ENCODE results near the gene SLC48A1.
"Not testable (repeated sequence)": the region's sequence is repeated elsewhere in the genome, so short reads cannot be mapped to it uniquely, and the experiment has no call there.

The SLC48A1 gene

DNA sequence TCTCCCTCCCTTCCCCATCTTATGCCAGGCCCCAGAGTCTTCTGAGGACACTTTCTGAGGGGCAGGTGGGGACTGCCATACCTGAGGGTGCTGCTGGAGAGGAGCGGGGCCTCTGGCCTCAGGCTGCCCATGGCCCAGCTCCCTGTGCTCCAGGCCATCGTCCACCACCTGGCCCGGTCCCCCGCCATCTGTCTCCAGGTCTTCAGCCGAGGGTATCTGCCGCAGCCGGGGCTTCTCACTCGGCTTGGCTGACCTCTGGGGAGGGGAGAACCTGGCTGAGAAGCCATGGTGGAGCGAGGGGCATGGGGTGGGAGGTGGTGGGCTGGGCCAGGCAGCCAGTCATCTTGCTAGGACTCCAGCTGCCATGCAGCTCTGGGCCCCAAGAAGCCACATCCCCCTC, 21.6 kb downstream of the SLC48A1 start:
- no peak for DNase-seq

DNA sequence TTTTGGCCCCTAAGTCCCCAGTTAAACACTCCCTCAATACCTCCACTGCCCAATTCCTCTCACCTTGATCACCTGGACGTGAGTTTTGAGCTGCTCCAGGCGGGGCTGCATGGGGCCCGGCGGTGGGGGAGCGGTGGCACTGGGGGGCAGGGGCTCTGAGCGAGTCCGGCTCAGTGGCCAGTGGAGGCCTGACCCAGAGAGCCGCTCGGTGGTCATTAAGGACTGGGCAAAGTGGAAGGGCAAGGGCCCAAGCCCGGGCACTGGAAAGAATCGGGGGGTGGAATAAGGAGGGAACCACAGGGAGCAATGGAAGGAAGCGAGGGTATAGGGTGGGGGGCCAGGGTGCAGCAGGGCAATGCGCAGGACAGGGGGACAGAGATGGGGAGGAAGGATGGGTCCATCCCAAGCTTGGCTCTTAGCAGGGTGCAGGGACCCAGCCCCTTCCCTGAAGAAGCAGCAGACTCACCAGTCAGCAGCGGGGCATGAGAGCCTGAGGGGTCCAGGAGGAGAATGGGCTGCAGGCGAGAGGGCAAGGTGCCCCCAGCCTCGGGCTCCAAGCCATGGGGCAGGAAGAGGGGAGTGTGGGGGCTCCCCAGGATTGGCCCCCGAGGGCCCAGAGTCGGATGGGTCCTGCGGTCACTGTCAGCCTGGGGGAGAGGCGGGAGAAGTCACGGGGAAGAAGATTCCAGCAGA, 22.2 kb downstream of the SLC48A1 start:
- DNase-seq = no peak

- no peak for DNase-seq
These were observed 22.9 kb downstream of the SLC48A1 start for GRCh38 chr12:47795814-47796411.

DNA sequence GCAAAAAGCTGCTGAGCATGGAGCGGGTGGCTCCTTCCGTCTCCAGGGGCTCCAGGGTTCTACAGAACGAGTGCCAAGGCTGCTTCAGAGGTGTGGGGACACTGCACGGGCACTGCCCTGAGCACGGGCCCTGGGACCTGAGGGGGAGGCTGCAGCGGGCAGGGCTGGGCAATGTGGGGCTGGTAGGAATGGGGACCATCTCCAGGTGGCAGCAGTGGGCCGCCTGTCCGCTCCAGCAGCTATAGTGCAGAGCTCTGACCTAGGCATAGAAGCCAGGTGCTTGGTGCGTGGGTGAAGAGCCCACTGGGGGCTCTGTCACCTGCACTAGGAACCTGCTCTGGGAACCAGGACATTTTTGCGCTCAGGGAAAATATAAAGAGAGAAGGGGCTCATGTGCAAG, 24.4 kb downstream of the SLC48A1 start:
- no peak for DNase-seq

DNA sequence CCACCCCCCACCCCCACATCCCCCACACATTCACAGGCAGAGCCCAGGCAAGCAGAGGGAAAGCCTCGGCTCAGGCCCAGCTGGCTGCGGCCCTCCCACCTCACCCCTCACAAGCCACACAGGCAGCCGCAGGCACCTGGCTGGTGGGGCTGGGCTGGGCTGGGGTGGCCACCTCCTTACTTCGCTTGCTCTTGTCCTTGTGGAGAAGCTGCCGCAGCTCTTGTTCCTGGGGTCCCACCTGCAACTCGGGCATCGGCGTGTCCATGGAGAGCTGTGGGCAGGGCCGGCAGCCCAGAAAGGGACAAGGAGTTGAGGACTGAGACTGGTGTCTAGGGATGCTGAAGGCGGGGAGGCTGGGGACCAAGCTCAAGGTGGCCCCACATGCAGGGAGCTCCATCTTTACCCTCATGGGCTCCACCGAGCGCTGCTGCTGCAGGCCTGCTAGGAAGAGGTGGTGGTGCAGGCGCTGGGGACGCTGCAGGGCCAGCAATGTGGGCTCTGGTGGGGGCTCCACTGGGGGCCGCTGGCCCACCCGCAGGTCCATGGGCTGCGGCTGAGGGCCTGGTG, 25.4 kb downstream of the SLC48A1 start:
- DNase-seq = no peak

- no peak for DNase-seq
These were observed 26.4 kb downstream of the SLC48A1 start for GRCh38 chr12:47799357-47799955.

- DNase-seq = no peak
These were observed 27.5 kb downstream of the SLC48A1 start for GRCh38 chr12:47800582-47800981.

DNA sequence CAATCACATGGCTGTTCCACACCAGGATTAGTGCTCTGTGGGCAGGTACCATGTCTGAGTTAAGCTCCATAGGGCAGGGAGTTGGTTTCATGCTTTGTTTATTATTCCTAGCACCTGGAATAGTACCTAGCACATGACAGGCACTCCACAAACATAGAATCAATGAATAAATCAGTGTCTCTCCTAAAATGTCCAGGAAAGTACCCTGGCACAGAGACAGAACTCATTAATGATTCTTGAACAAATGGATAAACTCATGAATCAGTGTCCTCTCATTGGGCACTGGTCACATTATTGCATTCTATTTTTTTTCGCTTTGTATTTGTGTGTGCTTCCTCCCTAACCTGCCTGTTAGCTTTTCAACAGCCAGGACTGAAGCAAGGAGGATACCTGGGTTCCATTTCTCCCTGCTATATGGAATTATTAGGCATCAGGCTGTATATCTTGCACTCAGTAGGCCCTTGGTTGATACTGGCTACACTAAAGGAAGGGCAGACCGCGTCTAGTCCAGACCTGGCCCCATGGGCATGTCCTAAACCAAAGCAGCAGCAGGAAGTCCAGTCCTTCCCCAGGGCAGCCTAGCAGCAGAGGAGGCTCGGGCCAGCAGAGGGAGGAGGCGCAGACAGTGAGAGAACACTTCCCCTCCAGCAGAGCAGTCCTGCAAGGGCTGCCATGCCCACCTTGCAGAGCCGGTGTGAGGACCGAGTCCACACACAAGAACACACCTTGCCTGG, 28.3 kb downstream of the SLC48A1 start:
- no peak for DNase-seq

GRCh38 chr12:47801904-47802246, 28.8 kb downstream of the SLC48A1 start:
- no peak for DNase-seq

DNA sequence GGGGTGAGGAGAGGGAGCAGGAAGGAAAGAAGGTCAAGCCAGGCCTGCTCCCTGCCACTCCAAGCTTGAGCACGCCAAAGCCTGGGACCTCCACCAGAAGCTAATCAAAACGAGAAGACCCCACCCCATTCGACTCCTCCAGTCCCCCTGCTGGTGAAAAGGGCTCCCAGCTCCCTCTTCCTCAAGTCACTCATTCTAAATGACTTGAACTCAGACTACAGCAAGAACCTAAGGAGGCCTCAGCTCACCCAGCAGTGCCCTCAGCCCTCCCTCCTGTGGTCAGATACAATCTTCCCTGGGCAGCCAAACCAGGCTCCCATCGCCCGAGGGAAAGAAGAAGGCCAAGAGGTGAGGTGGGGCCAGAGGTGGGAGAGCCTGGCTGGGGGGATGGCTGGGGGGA, 29.3 kb downstream of the SLC48A1 start:
- DNase-seq = no peak

- DNase-seq = no peak
These were observed 30.3 kb downstream of the SLC48A1 start for GRCh38 chr12:47803191-47803875.

- DNase-seq = no peak
These were observed 31.1 kb downstream of the SLC48A1 start for GRCh38 chr12:47804171-47804570.

GRCh38 chr12:47805417-47805816, 32.4 kb downstream of the SLC48A1 start:
- no peak for DNase-seq

- DNase-seq = no peak
These were observed 34.3 kb downstream of the SLC48A1 start for GRCh38 chr12:47807338-47807737.

GRCh38 chr12:47808050-47808449, 35.0 kb downstream of the SLC48A1 start:
- DNase-seq = peak; percentile 40

- no peak for DNase-seq
These were observed 35.7 kb downstream of the SLC48A1 start for GRCh38 chr12:47808574-47809365.

GRCh38 chr12:47809518-47809917, 36.5 kb downstream of the SLC48A1 start:
- DNase-seq = not testable (repeated sequence)

- no peak for DNase-seq
These were observed 38.0 kb downstream of the SLC48A1 start for GRCh38 chr12:47811072-47811396.

DNA sequence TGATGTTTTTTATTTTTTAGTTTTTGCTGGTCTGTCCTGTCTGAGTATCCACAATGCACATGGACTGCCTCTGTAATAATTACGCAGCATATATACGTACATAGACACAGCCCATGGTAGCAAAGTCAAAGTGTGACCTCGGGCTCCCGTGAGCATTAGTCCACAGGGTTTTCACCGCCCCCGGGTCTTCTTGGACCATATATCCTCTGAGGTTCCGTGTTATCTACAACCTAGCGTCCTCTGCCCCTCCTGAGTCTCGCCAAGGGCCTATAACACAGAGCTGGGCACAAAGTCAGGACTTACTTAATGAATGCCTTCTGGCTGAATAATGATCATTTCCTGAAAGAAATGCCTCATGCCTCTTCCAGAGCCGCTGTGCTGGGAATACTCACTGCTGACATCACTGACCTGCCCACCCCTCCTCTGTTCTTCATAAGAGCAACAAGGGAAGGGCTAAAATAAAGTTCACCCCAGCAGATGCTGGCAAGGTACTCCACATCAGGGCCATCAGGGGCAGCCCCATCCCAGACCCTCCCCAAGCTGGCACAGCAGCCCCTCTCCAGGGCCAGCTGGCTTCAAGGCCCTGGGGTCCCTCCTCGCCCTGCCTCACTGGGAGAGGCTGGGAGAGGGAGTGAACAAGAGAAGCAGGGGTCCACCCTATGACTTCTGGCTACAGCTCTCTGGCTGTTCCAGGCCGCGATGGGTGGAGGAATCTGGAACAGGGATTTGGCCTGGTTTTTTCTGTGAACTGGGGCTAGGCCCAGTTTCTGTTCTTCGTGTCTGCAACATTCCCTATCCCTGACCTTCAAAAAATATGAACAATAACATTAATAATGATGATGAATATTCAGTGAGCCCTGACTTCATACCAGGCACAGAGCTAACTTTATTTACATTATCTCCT, 38.8 kb downstream of the SLC48A1 start:
- DNase-seq = peak; percentile 82

DNA sequence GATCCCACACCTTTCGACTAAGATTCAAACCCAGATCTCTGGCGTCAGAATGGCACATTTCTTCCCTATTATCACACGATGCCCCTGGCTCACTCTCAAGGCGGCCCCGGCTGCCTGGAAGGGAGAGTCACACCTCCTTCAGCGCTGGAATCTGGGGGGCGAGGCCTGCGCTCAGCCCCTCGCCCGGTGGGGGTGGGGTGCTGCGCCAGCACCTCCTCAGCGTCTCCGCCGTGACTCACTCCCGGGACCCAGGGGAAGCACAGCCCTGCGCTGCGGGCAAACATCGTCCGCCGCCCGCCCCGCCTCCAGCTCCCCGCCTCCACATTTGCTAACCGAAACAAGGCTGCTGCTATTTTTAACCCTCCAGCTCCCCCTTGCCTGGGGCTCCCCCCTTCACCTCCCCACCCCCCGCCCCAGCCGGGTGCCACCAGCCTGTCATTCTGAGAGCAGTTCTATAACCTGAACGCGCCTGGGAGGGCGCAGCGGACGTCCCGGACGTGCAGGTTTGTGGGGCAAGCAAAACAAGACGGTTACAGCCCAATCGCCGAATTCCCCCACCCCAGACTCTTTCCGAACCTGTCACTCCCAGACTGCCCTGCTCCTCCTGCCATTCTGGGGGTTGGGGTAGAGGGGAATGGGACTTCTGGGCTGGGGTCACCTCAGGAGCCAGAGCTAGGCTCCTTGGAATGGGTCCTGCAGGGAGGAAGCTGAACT, 39.9 kb downstream of the SLC48A1 start:
- peak; percentile 96 for DNase-seq
